Measurements from ENCODE around the gene STAC.
"Not testable (repeated sequence)": the region's sequence is repeated elsewhere in the genome, so short reads cannot be mapped to it uniquely, and the experiment has no call there.

STAC gene

DNA sequence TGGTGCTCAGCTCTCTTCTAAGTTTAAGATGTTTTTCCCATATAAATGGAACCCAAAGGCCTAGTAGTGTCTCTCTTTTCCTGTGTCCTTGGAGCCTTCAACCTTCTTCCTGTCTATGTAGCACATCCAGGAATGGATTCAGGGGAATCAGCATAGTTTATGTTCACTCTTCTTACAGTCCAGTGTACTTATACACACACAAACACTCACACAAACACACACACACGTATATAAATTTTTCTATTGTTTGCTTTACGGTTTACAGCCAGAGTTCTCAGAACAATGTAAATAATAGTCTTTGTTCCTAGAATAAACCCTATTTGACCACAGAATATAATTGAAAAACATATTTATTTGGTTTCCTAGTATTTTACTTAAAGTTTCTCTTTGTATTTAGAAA lies 36.9 kb downstream of the STAC start:
- no peak for DNase-seq

DNA sequence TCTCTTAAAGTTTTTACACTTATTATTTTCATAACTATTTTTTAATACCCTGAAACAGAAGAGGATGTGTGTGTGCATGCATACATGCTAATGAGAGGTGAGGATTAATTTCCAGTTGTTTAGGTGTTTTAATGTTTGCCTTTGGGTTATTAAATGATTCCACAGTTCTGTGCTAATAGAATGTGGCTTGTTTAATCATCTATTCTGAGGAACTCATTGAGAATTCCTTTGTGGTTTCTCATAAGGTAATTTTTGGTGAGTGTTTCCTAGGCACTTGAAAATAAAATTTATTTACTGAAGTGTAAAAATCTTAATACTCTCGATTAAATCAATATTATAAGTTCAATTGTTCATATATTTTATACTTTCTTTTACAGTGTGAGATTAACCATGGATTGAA lies 38.0 kb downstream of the STAC start:
- no peak for DNase-seq

DNA sequence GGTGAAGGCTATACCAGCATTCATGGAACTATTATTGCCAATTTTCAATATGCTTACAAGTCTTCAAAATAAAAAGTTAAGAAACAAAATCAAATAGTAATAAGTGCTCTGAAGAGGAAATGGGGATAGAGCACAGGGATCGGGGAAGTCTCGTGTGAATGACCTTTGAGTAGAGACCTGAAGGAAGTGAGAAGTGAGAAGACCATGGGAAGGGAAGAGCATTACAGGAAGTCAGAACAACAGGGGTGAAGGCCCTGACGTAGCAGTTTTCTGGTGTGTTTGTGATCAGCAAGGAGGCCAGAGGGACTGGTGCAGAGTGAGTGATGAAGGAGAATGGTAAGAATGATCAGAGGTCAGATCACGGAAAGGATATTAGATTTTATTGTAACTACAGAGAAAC lies 48.1 kb downstream of the STAC start:
- no peak for DNase-seq

DNA sequence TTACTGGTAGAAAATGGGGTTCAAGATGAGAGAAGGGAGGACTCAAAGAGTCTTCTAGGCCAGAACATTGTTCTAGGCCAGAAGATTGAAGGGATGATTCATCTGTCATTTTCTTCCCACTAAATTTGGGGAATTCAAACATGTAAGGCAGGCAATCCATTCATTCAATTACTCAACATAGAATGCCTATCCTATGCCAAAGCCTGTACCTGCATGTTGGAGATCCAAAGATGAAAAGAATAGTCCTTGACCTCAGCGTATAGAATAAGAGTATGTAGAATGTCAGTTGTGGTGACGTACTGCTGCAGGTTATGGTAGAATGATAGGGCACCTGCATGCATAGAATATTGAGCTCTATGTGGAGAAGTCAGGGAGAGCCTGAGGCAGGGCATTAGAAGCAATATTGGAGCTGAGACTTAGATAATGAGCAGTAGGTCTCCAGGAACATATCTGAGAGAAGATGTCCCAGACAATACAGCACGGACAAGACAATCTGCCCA lies 49.7 kb downstream of the STAC start:
- no peak for DNase-seq

DNA sequence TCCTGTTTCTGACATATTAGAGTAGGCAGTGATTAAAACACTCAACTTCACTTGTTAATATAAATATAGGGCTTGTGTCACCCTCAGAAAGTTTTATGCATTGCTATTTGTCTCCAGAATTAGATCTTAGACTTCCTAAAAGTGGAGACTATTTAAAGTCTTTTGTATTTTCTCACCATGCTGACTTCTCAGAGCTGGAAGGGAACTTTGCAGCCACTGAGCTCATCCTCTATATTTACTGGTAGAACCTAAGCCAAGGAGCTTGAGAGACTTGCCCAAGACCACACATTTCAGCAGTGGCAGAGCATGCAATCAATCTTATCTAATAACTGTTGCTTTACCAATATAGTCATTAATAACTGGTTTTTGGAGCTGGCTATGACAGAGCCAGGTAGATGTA lies 53.2 kb downstream of the STAC start:
- no peak for DNase-seq

DNA sequence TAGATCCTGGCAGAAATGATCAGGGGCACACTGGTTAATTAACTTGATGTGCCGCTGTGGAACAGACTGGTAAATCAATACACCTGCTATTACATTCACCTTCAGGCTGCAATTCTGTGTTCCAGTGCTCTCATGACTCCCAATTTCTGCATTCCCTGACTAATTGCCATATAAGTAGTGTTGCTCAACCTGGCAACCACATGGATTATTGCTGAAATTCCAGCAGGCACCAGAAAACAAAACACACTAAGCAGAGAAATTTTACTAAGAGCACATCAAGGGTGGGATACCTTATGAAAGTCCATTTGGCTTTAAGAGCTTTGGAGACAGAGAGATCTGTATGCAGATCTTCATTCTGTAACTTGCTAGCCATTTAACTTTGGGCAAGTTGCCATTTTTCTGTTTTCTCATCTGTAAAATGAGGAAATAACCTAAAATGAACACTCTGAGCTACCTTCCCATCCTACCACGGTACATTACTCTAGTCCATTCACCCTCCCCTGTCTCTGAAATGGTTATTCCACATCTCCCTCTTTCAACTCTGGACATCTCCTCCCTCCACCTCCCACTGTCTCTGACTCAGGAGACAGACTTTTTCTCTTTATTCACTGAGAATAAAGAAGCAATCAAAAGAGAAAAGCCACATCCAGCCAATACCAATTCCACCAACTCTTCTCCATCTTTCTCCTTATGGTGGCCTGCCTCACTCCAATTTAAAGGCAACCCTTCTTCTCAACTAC lies 54.6 kb downstream of the STAC start:
- no peak for DNase-seq

DNA sequence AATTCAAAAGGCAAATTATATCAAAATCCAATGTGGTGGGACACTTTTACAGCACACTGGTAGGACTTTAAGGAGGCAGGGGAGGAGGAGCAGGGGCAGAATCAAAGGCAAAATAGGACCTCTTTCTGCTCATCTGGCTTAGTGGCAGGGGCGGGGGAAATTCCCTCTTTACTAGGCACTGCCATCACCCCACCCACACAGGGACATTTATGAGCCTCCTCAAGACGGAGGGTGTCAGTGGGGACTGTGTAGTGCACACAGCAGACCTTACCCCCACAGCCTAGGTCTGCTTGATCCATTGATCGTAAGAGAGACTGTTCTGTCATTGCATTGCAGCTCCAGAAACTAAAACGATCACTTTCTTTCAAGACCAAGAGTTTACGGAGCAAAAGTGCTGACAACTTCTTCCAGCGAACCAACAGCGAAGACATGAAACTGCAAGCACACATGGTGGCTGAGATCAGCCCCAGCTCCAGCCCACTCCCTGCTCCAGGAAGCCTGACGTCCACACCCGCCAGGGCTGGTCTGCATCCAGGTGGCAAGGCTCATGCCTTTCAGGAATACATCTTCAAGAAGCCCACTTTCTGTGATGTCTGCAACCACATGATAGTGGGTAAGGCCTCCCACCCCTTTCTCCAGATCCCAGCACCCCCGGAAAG lies 62.9 kb downstream of the STAC start:
- no peak for DNase-seq

DNA sequence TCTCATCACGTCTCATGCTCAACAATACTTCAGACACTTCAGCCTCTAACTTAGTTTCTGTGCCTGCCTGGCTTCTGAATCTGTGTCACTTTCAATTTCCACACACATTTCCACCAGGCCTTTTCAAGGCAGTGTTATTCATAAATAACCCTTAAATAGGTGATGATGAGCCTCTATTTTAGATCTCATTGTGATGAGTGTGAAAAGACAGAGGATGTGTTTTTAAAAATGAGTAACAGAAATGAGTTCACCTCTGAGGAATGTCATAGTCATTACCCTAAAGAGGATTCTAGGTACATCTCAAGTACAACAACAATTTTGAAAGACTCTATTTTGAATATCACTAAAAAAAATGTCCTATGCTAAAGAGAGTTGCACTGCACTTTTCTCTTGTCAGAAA lies 64.6 kb downstream of the STAC start:
- DNase-seq: no peak

DNA sequence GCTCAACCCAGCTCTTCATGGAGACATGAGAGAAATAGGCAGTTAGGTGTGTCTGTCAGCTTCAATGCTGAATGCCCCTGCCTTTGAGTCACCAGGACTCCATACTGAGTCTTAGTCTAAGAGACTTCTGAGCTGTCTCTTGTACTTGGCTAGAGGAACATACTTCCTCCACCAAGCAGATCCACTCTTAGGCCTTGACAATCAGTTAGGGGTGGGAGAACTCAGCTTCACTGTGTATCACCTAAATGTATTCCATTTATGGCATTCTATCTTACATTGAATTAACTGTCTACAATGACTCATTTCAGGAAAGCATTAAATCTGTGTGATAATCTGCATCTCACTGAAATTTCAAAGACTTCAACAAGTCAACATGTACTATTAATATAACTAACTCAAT lies 66.0 kb downstream of the STAC start:
- no peak for DNase-seq

DNA sequence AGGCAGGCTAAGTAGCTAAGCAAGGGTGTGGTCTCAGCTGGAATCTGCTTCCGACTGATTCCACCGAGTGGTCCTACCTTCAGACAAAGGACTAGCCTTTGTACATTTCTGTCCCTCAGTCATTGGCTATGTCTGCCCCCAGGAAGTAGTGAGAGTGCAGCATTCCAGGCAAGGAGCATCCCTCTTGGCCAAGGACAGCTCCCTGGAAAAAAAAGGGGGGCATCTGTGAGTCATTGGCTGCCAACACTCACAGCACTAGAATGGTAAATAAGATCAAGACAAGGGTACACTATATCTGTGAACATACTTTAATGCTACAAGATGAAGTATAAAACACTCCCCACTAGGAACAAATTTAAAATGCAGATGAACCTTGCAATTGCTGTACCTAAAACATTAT lies 66.8 kb downstream of the STAC start:
- DNase-seq: no peak

DNA sequence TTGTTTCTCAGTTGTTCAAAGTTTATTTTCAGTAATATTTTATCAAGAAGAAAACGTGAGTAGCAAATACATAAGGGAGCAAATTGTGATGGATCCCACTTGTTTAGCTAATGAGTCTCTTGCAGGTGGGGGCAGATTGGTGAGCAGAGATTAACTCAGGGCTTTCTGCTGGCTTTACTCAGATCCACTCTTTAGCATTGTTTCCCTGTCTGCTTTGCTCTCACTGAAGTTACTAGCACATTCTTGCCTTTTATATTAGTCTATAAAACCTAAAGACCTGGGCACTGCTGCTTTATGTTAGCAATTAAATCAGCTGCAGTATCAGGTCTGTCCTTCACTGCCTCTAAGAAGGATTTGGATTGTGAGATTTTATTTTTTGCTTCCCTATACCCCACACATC lies 71.5 kb downstream of the STAC start:
- no peak for DNase-seq

DNA sequence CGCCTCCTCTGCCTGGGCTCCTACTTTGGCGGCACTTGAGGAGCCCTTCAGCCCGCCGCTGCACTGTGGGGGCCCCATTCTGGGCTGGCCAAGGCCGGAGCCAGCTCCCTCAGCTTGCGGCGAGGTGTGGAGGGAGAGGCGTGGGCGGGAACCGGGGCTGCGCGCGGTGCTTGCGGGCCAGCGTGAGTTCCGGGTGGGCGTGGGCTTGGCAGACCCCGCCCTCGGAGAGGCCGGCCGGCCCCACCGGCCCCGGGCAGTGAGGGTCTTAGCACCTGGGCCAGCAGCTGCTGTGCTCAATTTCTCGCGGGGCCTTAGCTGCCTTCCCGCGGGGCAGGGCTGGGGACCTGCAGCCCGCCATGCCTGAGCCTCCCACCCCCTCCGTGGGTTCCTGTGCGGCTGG lies 72.9 kb downstream of the STAC start:
- not testable (repeated sequence) for DNase-seq

DNA sequence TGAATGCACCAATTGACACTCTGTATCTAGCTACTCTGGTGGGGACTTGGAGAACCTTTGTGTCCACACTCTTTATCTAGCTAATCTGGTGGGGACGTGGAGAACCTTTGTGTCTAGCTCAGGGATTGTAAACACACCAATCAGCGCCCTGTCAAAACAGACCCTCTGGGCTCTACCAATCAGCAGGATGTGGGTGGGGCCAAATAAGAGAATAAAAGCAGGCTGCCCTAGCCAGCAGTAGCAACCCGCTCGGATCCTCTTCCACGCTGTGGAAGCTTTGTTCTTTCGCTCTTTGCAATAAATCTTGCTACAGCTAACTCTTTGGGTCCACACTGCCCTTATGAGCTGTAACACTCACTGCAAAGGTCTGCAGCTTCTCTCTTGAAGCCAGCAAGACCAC lies 73.6 kb downstream of the STAC start:
- DNase-seq: not testable (repeated sequence)

DNA sequence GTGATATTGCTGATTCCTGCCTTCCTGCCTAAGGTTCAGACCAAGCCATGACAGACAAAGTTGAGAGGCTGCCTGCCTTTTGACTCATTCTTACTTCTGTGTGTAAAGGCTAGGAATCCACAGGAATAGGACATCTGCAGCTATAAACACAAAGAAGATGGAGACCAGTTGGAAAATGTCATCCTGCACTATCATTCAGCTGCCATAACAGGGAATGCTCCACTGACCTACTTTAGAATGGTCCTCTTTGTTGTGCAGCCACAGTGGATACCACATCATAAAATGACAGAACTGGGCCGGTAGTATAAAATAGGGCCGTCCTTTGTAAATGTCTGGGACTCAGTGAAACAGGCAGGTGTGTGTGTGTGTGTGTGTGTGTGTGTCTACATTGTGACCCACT lies 75.1 kb downstream of the STAC start:
- no peak for DNase-seq

DNA sequence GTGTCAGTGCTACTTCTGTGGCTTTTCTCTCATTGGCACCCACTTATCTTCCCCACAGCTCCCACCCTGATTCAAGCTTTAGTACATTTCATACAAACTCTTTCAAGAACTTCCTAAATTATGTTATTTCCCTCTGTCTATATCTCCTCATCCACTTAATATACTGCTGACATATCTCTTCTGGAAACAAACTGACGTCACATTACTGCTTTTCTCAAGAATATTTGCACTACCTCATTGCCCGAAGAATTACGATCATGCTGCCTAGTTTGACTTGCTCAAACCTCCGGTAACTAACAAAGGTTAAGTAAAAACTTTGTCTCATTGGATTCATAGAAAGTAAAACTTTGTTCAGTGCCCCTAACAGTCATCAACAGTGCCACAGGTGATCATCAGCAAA lies 76.5 kb downstream of the STAC start:
- DNase-seq: no peak

DNA sequence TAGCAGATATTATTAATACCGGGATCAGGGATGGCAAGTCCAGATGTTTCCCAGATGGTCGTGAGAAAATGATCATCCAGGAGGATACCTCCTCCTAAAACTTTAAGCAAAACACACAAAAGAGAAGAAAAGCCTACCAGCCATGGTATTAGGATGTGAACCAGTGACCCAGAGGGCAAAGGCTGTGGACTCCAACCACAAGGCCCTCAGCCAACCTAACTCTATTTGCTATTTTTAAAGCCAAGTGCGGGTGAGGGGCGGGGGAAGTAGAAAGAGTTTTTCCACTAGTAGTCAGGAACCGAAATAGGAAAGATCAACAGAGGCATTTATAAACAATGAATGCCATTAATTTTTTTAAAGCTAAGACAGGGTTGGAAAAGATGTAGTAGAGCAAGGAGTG lies 77.4 kb downstream of the STAC start:
- no peak for DNase-seq

DNA sequence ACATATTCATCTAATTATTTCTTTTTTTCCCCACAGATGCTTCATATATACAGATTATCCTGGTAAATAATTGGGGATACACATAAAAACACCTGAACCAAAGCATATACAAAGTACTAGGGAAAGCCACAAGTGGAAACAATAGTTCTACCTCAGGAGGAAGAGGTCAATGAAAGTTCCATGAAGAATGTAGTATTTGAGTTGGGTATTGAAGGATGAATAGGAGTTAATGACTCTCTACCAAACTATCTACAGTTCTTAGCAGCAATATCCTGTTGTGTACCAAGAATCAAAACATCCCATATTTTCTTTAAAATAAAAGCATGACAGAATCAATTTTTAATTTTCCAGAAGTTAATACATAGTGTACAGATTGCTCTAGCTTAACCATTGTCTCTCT lies 78.9 kb downstream of the STAC start:
- DNase-seq: no peak

DNA sequence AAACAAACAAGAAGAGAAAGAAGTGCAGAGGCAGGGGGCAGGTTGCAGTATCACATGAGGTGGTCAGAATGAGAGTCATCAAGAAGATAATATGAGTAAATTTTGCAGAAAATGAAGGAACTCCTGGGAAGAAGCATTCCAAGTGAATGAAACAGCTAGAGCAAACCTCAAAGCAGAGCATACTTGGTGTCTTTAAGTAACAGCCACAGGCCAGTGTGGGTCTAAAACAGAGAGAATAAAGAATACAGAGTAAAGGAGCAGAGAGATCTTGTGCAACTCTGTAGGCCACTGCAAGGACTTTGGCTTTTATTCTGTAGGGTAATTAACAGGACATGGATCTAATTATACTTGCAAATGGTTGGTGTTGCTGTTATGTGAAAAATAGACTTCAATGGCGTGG lies 81.3 kb downstream of the STAC start:
- no peak for DNase-seq

DNA sequence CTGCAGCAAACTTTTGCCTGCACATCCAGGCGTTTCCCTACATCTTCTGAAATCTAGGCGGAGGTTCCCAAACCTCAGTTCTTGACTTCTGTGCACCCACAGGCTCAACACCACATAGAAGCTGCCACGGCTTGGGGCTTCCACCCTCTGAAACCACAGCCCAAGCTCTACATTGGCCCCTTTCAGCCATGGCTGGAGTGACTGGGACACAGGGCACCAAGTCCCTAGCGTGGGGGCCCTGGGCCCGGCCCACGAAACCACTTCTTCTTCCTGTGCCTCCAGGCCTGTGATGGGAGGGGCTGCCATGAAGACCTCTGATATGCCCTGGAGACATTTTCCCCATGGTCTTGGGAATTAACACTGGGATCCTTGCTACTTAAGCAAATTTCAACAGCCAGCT lies 91.7 kb downstream of the STAC start:
- not testable (repeated sequence) for DNase-seq

DNA sequence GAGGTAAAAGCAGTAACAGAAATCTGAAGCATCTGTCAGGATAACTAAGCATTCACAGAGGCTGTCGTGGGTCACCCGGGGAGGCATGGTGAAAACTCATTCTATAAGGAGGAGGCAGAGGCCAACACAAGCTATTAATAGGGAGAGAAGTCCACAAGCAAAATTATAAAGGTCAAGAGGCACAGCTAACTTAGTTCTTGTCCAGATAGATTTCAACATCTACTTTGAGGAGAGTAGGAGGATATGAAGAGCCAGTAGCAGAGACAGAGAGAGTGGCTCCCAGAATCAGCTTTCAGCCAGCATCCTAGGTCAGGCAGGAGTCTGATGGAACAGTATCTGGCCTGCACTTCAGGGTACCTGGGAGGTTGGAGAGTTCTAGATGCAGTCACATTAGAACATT lies 95.3 kb downstream of the STAC start:
- DNase-seq: no peak

DNA sequence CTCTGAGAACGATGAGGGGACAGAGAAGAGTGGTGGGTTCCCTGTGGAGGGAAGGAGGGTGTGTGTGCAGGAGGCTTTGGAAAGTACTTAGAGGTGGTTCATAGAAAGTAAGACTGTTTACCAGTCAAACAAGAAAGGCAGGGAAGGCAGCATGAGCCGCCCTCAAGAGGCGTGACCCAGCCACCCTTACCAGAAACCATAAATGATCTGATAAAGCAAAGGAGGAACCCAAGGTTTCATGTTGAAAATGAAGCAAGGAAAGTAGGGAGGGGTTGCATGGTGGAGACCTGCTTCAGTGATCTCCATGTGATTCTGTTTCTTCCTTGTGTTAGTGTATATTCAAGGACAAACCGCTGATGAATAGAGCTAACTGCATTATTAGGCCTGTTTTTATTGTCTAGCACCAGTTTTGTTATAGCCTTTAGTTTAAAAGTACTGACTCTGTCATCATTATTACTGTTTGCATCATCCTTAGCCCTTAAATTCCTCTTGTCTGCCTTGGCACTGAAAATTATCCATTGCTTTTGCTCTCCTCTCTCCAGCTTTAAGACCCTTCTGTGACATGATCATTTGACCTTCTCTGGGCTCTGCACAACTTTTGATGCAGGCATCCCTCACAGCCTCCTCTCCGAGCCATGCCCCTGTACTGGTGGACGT lies 96.1 kb downstream of the STAC start:
- DNase-seq: no peak

DNA sequence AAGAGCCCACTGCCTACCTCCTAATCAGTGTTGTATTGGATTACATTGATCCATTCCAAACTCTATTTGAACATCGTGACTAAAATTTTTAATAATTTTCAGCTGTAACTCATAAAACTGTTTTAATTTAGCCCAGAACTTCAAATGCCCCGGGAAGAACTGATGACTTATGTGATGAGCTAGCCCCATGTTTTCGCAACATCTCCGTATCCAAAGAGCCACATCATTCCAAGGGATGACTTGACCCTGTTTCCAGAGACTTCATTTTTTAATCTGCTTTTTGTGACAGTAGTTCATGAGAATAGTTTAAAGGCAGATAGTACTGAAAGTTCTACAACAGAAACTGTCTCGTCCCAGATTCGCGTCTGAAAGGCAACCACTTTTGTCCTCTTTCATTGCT lies 97.4 kb downstream of the STAC start:
- no peak for DNase-seq

DNA sequence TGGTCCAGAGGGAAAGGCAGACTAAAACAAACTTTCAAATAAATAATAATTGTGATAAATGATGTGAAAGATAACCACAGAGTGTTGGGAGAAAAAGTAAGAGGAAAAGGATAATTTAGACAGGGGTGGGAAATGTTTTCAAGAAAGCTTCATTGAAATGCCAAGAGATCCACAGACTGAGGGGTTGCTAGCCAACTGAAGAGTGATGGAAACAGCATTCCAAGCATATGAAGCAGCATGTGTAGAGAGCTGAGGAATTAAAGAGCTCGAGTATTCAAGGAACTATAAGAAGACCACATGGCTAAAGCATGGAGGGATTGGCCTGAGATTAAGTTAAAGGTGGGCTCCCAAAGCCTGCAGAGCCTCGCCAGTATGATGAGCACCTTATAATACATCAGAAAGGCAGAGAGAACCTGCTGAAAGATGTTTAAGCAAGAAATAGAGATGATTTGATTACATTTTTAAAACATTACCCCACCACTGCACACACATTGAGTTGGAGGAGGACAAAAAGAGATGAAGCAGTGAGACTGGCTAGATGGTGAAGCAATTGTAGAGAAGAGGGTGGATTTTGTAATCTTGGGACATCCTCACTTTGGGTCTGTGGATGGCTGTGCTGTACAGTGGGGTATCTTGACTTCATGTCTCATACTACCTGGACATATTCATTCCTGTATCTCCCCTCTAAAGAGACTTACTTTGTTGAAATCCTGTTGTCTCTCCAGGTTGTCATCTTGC lies 100.8 kb downstream of the STAC start:
- DNase-seq: no peak

DNA sequence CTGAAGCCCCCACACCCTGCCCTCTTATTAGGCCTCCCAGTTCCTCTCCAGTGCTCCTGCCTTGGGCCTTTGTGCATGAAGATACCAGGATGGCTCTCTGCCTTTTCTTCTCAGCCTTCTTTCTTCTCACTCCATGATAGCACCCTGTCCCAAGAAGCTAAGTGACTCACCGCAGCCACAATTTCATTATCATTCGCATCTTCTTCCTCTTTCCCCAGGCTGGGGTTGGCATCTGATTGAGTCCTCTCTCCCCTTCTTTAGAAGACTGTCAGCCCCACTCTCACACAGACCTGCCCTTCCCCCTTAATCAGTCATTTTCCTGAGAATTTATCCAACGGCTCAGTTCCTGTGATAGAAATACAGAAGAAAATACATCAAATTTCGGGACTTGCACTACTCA lies 102.0 kb downstream of the STAC start:
- DNase-seq: no peak
